Mesendoderm (in vitro differentiated cells): Measurements from ENCODE around the gene IL10.
"Not testable (repeated sequence)": the region's sequence is repeated elsewhere in the genome, so short reads cannot be mapped to it uniquely, and the experiment has no call there.

ENCODE experiments used
- DNase-seq: peaks from one replicate; pipeline ENCODE4 v3.0.0; 2013
- H2AK5ac ChIP-seq: 2 replicates; pipeline ENCODE4 v1.6.1; 2013; ENCODE audit warnings: low read length, inconsistent platforms
- H2BK120ac ChIP-seq: 2 replicates; pipeline ENCODE4 v1.6.1; 2013; ENCODE audit warnings: low read depth, mild to moderate bottlenecking, low read length, moderate library complexity, mixed read lengths
- H2BK15ac ChIP-seq: replicated peaks from 2 replicates; pipeline ENCODE4 v1.6.1; 2013; ENCODE audit warnings: low read depth, mild to moderate bottlenecking, moderate library complexity
- H2BK5ac ChIP-seq: 2 replicates; pipeline ENCODE4 v1.6.1; 2013; ENCODE audit warnings: low read length, inconsistent platforms
- H3K18ac ChIP-seq: 2 replicates; pipeline ENCODE4 v1.6.1; 2013; ENCODE audit warnings: mild to moderate bottlenecking, low read length, mixed read lengths
- H3K23ac ChIP-seq: one replicate; pipeline ENCODE4 v1.6.1; 2013; ENCODE audit warnings: low read length
- H3K27ac ChIP-seq: 2 replicates; pipeline ENCODE4 v1.5.1; 2013; ENCODE audit warnings: low read depth, mild to moderate bottlenecking, inconsistent platforms, low read length, moderate library complexity
- H3K27me3 ChIP-seq: 2 replicates; pipeline ENCODE4 v1.6.1; 2013; ENCODE audit warnings: low read length, control low read depth, mild to moderate bottlenecking, inconsistent platforms; ENCODE audit not compliant: insufficient read depth, poor library complexity
- H3K36me3 ChIP-seq: 2 replicates; pipeline ENCODE4 v1.6.1; 2013; ENCODE audit warnings: low read length, inconsistent platforms; ENCODE audit not compliant: control insufficient read depth, insufficient read depth
- H3K4ac ChIP-seq: one replicate; pipeline ENCODE4 v1.6.1; 2013; ENCODE audit warnings: low read depth, mild to moderate bottlenecking, low read length, moderate library complexity
- H3K4me1 ChIP-seq: 2 replicates; pipeline ENCODE4 v1.6.1; 2013; ENCODE audit warnings: low read depth, low read length, inconsistent platforms; ENCODE audit not compliant: control insufficient read depth
- H3K4me2 ChIP-seq: 2 replicates; pipeline ENCODE4 v1.6.1; 2013; ENCODE audit warnings: low read length
- H3K4me3 ChIP-seq: 2 replicates; pipeline ENCODE4 v1.5.1; 2013; ENCODE audit warnings: mild to moderate bottlenecking, low read length
- H3K56ac ChIP-seq: one replicate; pipeline ENCODE4 v1.6.1; 2013; ENCODE audit warnings: low read length
- H3K79me1 ChIP-seq: 2 replicates; pipeline ENCODE4 v1.6.1; 2013; ENCODE audit warnings: low read length, inconsistent platforms
- H3K79me2 ChIP-seq: 2 replicates; pipeline ENCODE4 v1.6.1; 2013; ENCODE audit warnings: mild to moderate bottlenecking, low read length; ENCODE audit not compliant: control insufficient read depth, insufficient read depth
- H3K9ac ChIP-seq: 2 replicates; pipeline ENCODE4 v1.6.1; 2013; ENCODE audit warnings: low read length, inconsistent platforms
- H4K5ac ChIP-seq: one replicate; pipeline ENCODE4 v1.6.1; 2013; ENCODE audit warnings: low read length
- H4K8ac ChIP-seq: one replicate; pipeline ENCODE4 v1.6.1; 2013; ENCODE audit warnings: low read depth, mild to moderate bottlenecking, control low read depth, low read length, moderate library complexity
- WGBS: extraction: QIAGEN DNeasy Blood & Tissue Kit; methylation state at CpG from one replicate; pipeline ENCODE4 v1.1.7; 2013; ENCODE audit warnings: low lambda C conversion rate, missing lambda C conversion rate; ENCODE audit not compliant: insufficient coverage; ENCODE audit errors: extremely low coverage; 5-methylcytosine and 5-hydroxymethylcytosine counted together

Gene IL10

DNA sequence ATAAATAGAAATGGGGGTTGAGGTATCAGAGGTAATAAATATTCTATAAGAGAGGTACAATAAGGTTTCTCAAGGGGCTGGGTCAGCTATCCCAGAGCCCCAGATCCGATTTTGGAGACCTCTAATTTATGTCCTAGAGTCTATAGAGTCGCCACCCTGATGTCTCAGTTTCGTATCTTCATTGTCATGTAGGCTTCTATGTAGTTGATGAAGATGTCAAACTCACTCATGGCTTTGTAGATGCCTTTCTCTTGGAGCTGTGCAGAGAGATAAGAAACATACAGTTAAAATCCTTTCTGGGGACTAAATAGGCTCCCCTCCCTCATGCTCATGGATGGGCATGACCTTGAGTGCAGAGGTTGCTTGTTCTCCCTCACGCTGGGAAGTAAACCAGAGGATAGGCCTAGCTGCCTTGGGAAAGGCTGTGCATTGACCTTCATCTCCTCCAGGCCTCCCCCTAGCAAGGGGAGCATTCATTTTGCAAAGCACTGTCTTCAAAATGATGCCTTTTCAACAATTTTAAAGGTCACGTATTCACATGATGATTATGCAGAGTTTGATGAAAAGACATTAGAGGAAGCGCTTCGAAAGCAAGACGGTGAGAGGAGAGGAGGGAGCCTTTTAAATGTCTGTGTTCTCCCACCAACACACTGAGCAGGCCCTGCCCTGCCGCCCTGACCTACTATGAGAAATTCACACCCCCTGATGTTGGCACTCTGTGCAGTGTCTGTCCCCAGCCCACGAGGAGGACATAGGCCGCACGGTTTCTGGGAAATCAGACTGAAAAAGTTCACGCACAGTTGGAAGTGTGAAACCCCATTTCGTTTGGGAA is 3.6 kb downstream of the IL10 start:
- H3K4me3 ChIP-seq: no peak overlapping the region
- WGBS: no CpG with 5 or more reads among the region's 14 CpGs
- H3K4ac ChIP-seq: no peak overlapping the region
- H2BK15ac ChIP-seq: no peak overlapping the region
- no peak overlapping the region for H3K23ac ChIP-seq
- no peak overlapping the region for H2BK120ac ChIP-seq
- H3K27me3 ChIP-seq: no peaks in the 10 kb centered on the region
- no peak overlapping the region for H3K18ac ChIP-seq
- no peak overlapping the region for H4K8ac ChIP-seq
- no peaks in the 10 kb centered on the region for H3K36me3 ChIP-seq
- H3K56ac ChIP-seq: no peak overlapping the region
- no peak overlapping the region for H3K9ac ChIP-seq
- H3K79me1 ChIP-seq: no peaks in the 10 kb centered on the region
- no peak overlapping the region for H3K27ac ChIP-seq
- H3K4me2 ChIP-seq: no peak overlapping the region
- peaks cover 4% of the 10 kb centered on the region for H3K4me1 ChIP-seq
- DNase-seq: no peak
- H3K79me2 ChIP-seq: no peaks in the 10 kb centered on the region
- H2BK5ac ChIP-seq: no peak overlapping the region
- H2AK5ac ChIP-seq: no peak overlapping the region
- no peak overlapping the region for H4K5ac ChIP-seq

DNA sequence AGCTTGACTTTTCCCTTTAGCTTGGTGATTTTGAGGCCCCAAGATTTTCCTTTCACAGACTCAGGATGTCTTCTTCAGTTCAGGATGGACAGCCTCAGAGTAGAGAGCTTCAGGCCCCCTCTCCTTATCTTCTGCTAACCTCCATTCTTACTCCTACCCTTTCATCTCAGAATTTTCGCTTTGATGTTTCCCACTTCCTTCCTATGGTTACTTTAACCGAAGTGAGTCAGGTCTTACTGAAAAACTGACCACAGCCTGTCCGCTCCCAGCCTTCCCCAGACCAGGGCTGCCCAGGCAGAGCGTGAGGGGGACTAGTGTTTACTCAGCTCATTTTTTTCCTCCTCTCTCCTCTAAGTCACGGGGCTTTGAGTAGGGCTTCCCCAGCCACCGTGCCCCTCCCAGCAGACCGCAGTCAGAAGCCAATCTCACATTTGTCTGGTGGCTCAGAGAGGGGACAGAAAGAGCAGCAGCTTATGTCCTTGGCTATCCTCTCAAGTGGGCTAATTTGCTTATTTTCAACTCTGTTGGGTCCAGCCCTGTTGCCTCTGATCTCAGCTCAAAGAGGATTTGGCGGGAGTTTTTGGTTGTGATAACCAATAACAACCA is 5.9 kb downstream of the IL10 start:
- Histone ChIP-seq H2BK120ac (no peak overlapping the region), H3K18ac (no peak overlapping the region), H3K4me2 (no peak overlapping the region), H3K9ac (peak overlapping the region; percentile 15), H2AK5ac (no peak overlapping the region), H3K4ac (no peak overlapping the region), H3K27ac (peak overlapping the region; percentile 54), H3K4me3 (no peak overlapping the region), H3K27me3 (no peaks in the 10 kb centered on the region), H3K23ac (no peak overlapping the region), H4K8ac (no peak overlapping the region), H2BK5ac (peak overlapping the region; percentile 54), H3K36me3 (no peaks in the 10 kb centered on the region), H4K5ac (no peak overlapping the region), H3K79me1 (no peaks in the 10 kb centered on the region), H3K4me1 (peaks cover 4% of the 10 kb centered on the region), H3K56ac (peak overlapping the region; percentile 78), H3K79me2 (no peaks in the 10 kb centered on the region), H2BK15ac (no peak overlapping the region)
- peak; percentile 82 for DNase-seq
- no CpG with 5 or more reads among the region's 8 CpGs for WGBS

DNA sequence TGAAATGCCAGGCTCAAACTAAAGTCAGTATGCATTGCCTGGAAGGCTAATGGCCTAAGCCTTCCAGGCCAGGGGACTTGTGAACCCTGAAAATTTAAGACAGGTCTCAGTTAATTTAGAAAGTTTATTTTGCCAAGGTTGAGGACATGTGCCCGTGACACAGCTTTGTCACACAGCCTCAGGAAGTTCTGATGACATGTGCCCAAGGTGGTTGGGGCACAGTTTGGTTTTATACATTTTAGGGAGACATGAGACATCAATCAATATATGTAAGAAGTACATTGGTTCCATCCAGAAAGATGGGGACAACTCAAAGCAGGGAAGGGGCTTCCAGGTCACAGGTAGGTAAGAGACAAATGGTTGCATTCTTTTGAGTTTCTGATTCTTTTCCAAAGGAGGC is 6.5 kb downstream of the IL10 start:
- not testable (repeated sequence) for DNase-seq, H4K8ac ChIP-seq, H3K27me3 ChIP-seq, H3K79me1 ChIP-seq, H3K4me3 ChIP-seq, H3K4me1 ChIP-seq, H3K23ac ChIP-seq, H3K27ac ChIP-seq, H2AK5ac ChIP-seq, H3K4me2 ChIP-seq, H2BK120ac ChIP-seq, H3K56ac ChIP-seq, H4K5ac ChIP-seq, H2BK15ac ChIP-seq, H3K18ac ChIP-seq, H2BK5ac ChIP-seq, H3K4ac ChIP-seq, H3K9ac ChIP-seq, H3K36me3 ChIP-seq, H3K79me2 ChIP-seq
- no CpG with 5 or more reads among the region's 1 CpG for WGBS

DNA sequence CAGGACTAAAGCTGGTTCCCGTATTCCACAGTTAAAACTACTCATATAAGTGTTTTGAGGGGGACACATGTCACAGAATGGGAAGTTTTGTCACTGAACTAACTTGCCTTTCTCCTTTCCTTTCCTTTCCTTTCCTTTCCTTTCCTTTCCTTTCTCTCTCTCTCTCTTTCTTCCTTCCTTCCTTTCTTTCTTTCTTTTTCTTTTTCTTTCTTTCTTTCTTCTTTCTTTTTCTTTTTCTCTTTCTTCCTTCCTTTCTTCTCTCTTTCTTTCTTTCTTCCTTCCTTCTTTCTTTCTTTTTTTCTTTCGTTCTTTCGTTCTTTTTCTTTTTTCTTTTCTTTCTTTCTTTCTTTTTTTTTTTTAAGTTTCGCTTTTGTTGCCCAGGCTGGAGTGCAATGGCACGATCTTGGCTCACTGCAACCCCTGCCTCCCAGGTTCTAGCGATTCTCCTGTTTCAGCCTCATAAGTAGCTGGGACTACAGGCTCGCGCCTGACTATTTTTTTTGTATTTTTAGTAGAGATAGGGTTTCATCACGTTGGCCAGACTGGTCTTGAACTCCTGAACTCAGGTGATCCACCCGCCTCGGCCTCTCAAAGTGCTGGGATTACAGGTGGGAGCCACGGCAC is 9.4 kb downstream of the IL10 start:
- not testable (repeated sequence) for H3K4ac ChIP-seq

DNA sequence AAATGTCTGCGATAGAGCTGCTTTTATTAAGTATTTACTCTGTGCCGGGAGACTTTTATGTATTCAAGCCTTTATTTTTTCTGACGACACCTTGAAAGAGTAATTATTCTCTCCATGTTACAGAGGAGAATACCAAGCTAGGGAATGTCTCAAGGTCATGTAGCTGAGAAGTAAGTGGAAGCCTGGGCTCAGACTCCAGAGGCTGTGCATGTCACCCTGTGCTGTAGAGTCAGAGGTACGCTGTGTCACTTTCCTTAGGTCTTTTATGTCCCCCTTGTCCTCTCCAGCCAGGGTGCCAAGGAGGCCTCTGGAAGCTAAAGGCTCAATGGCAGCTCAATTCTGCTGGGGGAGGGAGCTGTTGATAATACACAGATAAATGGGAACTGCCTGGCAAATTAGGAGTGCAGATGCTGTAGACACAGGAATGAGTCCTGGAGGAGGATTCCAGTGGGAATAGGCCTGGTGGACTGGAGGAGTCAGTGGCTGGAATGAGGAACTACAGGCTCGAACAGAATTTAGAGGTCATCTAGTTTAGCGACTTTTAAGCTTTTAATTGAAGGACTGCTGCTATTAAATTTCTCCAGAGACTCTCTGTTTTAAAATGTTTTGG is 11.0 kb downstream of the IL10 start:
- no peak overlapping the region for H4K8ac ChIP-seq
- H3K36me3 ChIP-seq: no peaks in the 10 kb centered on the region
- H2BK120ac ChIP-seq: no peak overlapping the region
- H3K4me1 ChIP-seq: no peaks in the 10 kb centered on the region
- peak overlapping the region; percentile 11 for H2BK5ac ChIP-seq
- H3K56ac ChIP-seq: no peak overlapping the region
- H3K4me2 ChIP-seq: no peak overlapping the region
- DNase-seq: peak; percentile 56
- H2AK5ac ChIP-seq: no peak overlapping the region
- H4K5ac ChIP-seq: no peak overlapping the region
- H2BK15ac ChIP-seq: no peak overlapping the region
- H3K79me2 ChIP-seq: no peaks in the 10 kb centered on the region
- no peaks in the 10 kb centered on the region for H3K27me3 ChIP-seq
- H3K79me1 ChIP-seq: no peaks in the 10 kb centered on the region
- H3K18ac ChIP-seq: no peak overlapping the region
- H3K27ac ChIP-seq: no peak overlapping the region
- H3K4ac ChIP-seq: no peak overlapping the region
- H3K23ac ChIP-seq: no peak overlapping the region
- H3K4me3 ChIP-seq: no peak overlapping the region
- no CpG with 5 or more reads among the region's 6 CpGs for WGBS
- H3K9ac ChIP-seq: no peak overlapping the region

More for the DNA sequence above, 9.4 kb downstream of the IL10 start:
- H3K23ac ChIP-seq, H2BK5ac ChIP-seq, H2BK120ac ChIP-seq, H2AK5ac ChIP-seq, H3K56ac ChIP-seq, H3K4me2 ChIP-seq, DNase-seq, H4K8ac ChIP-seq, H3K79me1 ChIP-seq, H3K18ac ChIP-seq, H3K9ac ChIP-seq, H3K79me2 ChIP-seq, H4K5ac ChIP-seq, H3K4me1 ChIP-seq, H3K27ac ChIP-seq, H3K36me3 ChIP-seq, H2BK15ac ChIP-seq, H3K27me3 ChIP-seq, H3K4me3 ChIP-seq: not testable (repeated sequence)
- WGBS: 100% methylated on average over 2 of the region's 12 CpGs
